Left lung (tissue), 10 donors: ENCODE data around the gene PREX1. TPM values are rescaled to one million over a fixed set of nuclear protein-coding genes. Genes with fewer than 3 reads are reported as not detected.

Experiments
- ATAC-seq: fragments of 200-7000 bp; cut with Tn5 transposase; one replicate; pipeline ENCODE4 v1.9.1; 2020; ENCODE audit warnings: moderate library complexity
- DNase-seq, 4 donors: peaks; one replicate each; pipeline ENCODE4 v3.0.0-alpha.2; 2013 to 2020
- H3K27ac ChIP-seq, 2 donors: fragments of 200-600 bp; sonication (generic) in 1 of 2; one replicate each; pipeline versions ENCODE4 v1.5.0 to v1.8.0; 2020 to 2021
- H3K27me3 ChIP-seq, 2 donors: fragments of 200-600 bp; sonication (generic) in 1 of 2; one replicate each; pipeline versions ENCODE4 v1.5.0 to v1.8.0; 2020 to 2021
- H3K36me3 ChIP-seq, 2 donors: fragments of 200-600 bp; sonication (generic) in 1 of 2; one replicate each; pipeline versions ENCODE4 v1.5.0 to v1.8.0; 2020 to 2021
- H3K4me1 ChIP-seq, 2 donors: fragments of 200-600 bp; one replicate each; pipeline ENCODE4 v1.8.0; 2021
- H3K4me3 ChIP-seq, 2 donors: fragments of 200-600 bp; sonication (generic) in 1 of 2; one replicate each; pipeline versions ENCODE4 v1.5.0 to v1.8.0; 2020 to 2021; ENCODE audit warnings: mild to moderate bottlenecking in 1 of 2
- H3K9me3 ChIP-seq, 2 donors: fragments of 200-600 bp; sonication (generic) in 1 of 2; one replicate each; pipeline versions ENCODE4 v1.5.0 to v1.8.0; 2020 to 2021
- intact Hi-C, 2 donors: fragments of 100-400 bp; cut with DNase I; formaldehyde crosslinking; loops; one replicate each; pipeline versions ENCODE4 v1.11.2 to v1.14.2; 2022
- polyA plus RNA-seq, 6 donors: library from polyadenylated mRNA; unstranded; fragments of 120-200 nt; gene quantifications; one replicate each; pipeline ENCODE4 v1.2.1, GENCODE V29; 2013; ENCODE audit not compliant: insufficient read length in 6 of 6
- total RNA-seq, 2 donors: library from RNA; stranded (reverse); fragmentation: NEBNext Ultra II Directional; extraction: Animal tissue kit (Norgen Biotek cat#: 25700); gene quantifications; one replicate each; pipeline ENCODE4 v1.2.1, GENCODE V29; 2021
- TF ChIP-seq, protein P1 (sequence below), 2 donors: fragments of 200-600 bp; sonication (generic) in 1 of 2; IDR thresholded peaks; one replicate each; pipeline versions ENCODE4 v1.5.0 to v1.8.0; 2021; ENCODE audit warnings: antibody characterized with exemption in 2 of 2
- donor health status: DM: no; HTN: yes; CAD: no.
- donor health status: DM: no; HTN: no; CAD: no.

PREX1 gene
- total and polyA plus RNA-seq, 8 donors: 20.3 to 111 (median 26.1) TPM

DNA sequence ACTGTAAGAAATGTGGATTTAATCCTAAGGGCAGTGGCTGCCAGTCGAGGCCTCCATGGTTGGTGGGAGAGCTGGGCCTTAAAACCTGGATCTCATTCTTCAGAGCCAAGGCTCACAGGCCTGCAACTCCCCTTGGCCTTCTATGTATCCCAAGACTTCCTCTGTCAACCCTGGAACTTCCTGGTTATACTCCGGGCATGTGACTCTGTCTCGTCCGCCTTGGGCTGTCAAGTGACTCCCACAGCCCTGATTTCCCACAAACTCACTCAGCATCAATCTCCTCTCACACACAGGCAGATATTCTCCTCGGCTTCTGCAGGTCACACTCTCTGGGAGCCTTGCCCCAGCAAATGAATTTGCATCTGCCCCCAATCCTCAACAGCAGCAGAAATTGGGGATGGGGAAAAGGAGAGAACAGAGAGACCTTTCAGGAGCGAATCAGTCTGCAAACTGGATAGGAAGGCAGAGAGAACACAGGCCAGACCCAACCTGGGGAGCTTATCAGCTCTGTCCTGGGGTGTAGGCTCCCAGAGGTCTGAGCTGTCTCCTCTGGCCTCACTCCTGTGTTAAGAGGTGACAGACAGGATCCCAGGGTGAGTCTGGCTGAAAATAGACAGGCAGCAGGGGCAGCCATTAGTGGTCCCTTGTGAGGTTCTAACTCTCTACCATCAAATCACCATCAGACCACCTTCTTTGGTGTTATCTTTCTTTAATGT, 30.4 kb upstream of the PREX1 start:
- Histone ChIP-seq H3K36me3 (no peaks in the 10 kb centered on the region), H3K4me1 (peaks cover 2 to 64% of the 10 kb centered on the region in 2 donors), H3K27me3 (peaks cover 0 to 20% of the 10 kb centered on the region in 2 donors), H3K4me3 (no peak overlapping the region), H3K27ac (peak overlapping the region in 1 of 2 donors; percentile 55), H3K9me3 (no peaks in the 10 kb centered on the region)
- ATAC-seq (peak; percentile 69), DNase-seq (peak in 1 of 4 donors; percentile 66)
- TF ChIP-seq, protein P1, sequence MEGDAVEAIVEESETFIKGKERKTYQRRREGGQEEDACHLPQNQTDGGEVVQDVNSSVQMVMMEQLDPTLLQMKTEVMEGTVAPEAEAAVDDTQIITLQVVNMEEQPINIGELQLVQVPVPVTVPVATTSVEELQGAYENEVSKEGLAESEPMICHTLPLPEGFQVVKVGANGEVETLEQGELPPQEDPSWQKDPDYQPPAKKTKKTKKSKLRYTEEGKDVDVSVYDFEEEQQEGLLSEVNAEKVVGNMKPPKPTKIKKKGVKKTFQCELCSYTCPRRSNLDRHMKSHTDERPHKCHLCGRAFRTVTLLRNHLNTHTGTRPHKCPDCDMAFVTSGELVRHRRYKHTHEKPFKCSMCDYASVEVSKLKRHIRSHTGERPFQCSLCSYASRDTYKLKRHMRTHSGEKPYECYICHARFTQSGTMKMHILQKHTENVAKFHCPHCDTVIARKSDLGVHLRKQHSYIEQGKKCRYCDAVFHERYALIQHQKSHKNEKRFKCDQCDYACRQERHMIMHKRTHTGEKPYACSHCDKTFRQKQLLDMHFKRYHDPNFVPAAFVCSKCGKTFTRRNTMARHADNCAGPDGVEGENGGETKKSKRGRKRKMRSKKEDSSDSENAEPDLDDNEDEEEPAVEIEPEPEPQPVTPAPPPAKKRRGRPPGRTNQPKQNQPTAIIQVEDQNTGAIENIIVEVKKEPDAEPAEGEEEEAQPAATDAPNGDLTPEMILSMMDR (IDR thresholded peaks at IDR 0.05): no peak
- intact Hi-C loops: no loop called here

DNA sequence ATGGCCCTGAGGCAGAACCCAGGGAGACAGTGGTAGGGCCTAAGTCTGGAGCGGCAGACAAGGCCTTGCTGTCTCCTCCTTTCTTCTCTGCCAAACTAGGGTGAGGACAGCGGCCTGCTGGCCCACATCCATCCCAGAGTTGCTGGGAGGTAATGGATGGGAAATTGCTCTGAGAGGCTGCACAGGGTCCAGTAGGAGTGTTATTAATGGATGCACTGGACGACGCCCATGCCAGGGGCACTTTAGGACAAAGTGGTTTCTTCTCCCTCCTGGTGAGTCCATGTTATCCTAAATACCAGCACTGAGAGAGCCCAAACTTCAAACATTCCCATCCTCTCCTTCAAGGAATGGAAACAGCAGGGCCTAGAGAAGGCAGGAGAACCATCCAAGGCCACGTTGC, 28.3 kb upstream of the PREX1 start:
- H3K9me3 ChIP-seq: no peaks in the 10 kb centered on the region
- no peaks in the 10 kb centered on the region for H3K36me3 ChIP-seq
- no peak overlapping the region for H3K27ac ChIP-seq
- ATAC-seq: no peak
- peaks cover 2 to 51% of the 10 kb centered on the region in 2 donors for H3K4me1 ChIP-seq
- TF ChIP-seq, protein P1 (IDR thresholded peaks at IDR 0.05): no peak
- no peak overlapping the region for H3K4me3 ChIP-seq
- intact Hi-C loops: no loop called here
- H3K27me3 ChIP-seq: peaks cover 0 to 22% of the 10 kb centered on the region in 2 donors
- DNase-seq: no peak

DNA sequence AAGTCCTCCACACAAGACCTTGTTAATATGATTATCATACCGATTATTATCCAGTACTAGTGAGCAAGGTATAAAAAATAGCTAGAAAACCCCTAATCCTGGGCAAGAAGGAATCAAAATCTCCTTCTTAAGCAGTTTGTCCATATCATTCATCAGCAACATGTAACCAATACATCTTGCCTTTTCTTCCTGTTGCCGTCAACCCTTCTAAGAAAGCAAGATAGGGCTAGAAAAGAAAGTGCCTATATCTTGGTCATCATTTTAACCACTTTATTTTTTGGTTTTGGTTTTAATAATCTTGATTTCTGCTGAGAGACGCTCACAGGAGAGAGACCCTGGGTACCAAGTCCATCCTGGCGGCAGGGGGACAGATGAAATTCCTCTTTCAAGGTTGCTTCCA, 27.2 kb upstream of the PREX1 start:
- H3K4me1 ChIP-seq: peaks cover 2 to 42% of the 10 kb centered on the region in 2 donors
- TF ChIP-seq, protein P1 (IDR thresholded peaks at IDR 0.05): no peak
- no peak for DNase-seq
- no peaks in the 10 kb centered on the region for H3K9me3 ChIP-seq
- H3K36me3 ChIP-seq: no peaks in the 10 kb centered on the region
- no peak for ATAC-seq
- no peak overlapping the region for H3K4me3 ChIP-seq
- H3K27ac ChIP-seq: no peak overlapping the region
- H3K27me3 ChIP-seq: peaks cover under 1 to 22% of the 10 kb centered on the region in 2 donors
- intact Hi-C loops: no loop called here

DNA sequence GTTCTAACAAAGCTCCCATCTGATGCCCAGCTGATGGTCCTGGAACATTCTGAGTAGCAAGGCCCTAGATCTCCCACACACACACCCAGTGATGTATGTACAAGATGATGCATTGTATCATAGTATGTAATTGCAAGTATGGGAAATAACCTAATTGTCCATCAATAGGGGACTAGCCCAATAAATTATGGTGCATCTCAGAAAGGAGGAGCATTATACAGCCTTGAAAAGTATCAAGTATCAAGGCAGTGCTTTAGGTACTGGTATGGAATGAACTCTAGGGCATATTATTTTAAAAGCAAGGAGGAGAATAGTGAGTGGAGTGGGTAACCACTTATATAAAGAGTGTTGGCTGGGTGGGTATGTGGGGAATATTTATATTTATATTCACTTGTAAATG, 24.8 kb upstream of the PREX1 start:
- TF ChIP-seq, protein P1 (IDR thresholded peaks at IDR 0.05): no peak
- DNase-seq (no peak), ATAC-seq (no peak)
- intact Hi-C loops: no loop called here
- Histone ChIP-seq H3K4me3 (no peak overlapping the region), H3K27ac (no peak overlapping the region), H3K27me3 (peaks cover 4 to 31% of the 10 kb centered on the region in 2 donors), H3K4me1 (peaks cover 2 to 20% of the 10 kb centered on the region in 2 donors), H3K36me3 (no peaks in the 10 kb centered on the region), H3K9me3 (no peaks in the 10 kb centered on the region)

DNA sequence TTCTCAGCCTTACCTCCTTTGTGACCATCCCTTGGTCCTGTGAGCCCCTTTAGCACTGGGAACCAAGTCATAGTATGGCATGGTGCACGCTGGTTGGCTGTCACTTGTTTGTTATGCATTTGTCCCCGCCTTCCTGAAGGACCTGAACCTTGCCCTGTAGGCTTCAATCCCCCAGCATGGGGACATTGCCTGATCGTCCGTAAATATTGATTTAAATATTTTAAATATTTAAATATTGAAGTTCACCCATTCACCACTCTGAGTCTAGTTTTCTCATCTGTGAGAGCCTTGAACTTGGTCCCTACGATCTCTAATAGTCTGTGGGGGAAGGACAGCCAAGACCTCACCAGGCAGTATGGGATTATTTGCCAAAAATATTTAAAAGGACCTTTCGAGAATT, 23.8 kb upstream of the PREX1 start:
- ATAC-seq (no peak), DNase-seq (no peak)
- Histone ChIP-seq H3K9me3 (no peaks in the 10 kb centered on the region), H3K36me3 (no peaks in the 10 kb centered on the region), H3K27me3 (peaks cover 4 to 31% of the 10 kb centered on the region in 2 donors), H3K4me3 (no peak overlapping the region), H3K27ac (no peak overlapping the region), H3K4me1 (peaks cover 2 to 18% of the 10 kb centered on the region in 2 donors)
- intact Hi-C loops: no loop called here
- TF ChIP-seq, protein P1 (IDR thresholded peaks at IDR 0.05): no peak
